Mammary epithelial cell (primary cell): ENCODE data around the gene CCND1.

ENCODE experiments used
- EZH2 ChIP-seq: IDR thresholded peaks from 2 replicates; pipeline ENCODE4 v1.6.1; 2012; ENCODE audit warnings: low read length, inconsistent platforms, borderline replicate concordance
- TF ChIP-seq, protein P1 (sequence below), 2 donors: IDR thresholded peaks in 1 of 2; conservative IDR thresholded peaks in 1 of 2; 2 replicates each; pipeline ENCODE4 v1.5.1; 2011 to 2012; ENCODE audit warnings: inconsistent platforms in 2 of 2, low read length in 2 of 2, mild to moderate bottlenecking in 2 of 2, control low read depth in 1 of 2, low read depth in 1 of 2; ENCODE audit not compliant: insufficient read depth in 1 of 2; ENCODE audit errors: extremely low read depth in 1 of 2

DNA sequence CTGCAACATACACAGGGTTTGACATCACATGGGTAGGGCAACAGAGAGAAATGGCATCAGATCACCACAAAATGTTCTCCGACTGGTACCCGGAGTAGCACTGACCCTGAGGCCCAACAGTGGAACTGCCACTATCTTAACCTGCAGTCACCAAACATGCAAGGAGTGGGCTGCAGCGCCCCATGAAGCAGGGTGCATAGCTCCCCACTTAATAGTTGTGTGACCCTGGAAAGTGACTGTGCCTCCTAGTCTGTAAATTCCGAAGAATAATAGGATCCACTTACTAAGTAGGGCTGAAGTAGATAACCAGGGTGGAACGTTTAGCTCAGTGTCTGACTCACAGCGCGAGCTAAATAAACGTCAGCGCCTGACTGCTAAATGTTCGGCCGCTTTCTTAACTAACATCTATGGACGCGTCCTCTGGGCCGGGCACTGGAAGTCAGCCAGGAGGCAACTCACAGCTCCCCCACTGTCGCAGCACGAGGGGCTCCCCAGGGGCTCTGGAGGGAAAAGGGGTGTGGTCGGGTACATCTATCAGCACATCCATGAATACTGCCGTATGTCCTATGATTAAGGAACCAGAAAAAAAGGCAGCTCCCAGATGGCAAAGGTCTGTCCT lies 33.4 kb downstream of the CCND1 start:
- TF ChIP-seq EZH2, result no peak
- TF ChIP-seq, protein P1, sequence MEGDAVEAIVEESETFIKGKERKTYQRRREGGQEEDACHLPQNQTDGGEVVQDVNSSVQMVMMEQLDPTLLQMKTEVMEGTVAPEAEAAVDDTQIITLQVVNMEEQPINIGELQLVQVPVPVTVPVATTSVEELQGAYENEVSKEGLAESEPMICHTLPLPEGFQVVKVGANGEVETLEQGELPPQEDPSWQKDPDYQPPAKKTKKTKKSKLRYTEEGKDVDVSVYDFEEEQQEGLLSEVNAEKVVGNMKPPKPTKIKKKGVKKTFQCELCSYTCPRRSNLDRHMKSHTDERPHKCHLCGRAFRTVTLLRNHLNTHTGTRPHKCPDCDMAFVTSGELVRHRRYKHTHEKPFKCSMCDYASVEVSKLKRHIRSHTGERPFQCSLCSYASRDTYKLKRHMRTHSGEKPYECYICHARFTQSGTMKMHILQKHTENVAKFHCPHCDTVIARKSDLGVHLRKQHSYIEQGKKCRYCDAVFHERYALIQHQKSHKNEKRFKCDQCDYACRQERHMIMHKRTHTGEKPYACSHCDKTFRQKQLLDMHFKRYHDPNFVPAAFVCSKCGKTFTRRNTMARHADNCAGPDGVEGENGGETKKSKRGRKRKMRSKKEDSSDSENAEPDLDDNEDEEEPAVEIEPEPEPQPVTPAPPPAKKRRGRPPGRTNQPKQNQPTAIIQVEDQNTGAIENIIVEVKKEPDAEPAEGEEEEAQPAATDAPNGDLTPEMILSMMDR (conservative IDR thresholded peaks at IDR 0.05 in 1 of 2, IDR thresholded peaks at IDR 0.05 in 1 of 2; ENCODE audit: extremely low read depth in 1 of 2, insufficient read depth in 1 of 2, low read depth in 1 of 2, low read length in 2 of 2), result no peak
